ENCODE data around the gene CTDP1. TPM values are rescaled to one million over a fixed set of nuclear protein-coding genes. Genes with fewer than 3 reads are reported as not detected.

CTDP1 gene
- total RNA-seq, 1 experiment from 2014 or later: 24.9 TPM

DNA sequence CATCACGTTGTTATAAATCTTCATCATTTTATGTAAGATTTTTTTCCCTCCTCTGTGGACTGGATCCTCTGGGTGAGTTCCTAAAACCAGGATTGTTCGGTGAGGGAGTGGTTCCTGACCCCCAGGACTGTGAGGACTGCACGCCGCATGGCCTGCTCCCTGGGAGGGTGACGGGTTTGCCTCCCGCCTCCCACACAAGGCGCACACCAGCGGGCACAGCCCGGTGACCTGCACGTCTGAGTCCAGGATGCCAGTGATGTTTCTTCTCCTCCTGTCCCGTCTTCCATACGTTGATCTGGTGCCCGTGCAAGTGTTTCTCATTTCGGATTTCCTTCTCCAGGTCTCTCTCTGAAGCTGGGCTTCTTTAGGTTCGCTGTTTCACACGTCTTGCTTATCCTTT, 27.1 kb downstream of the CTDP1 start:
- BruUV-seq (replicated peaks): no TSS peak
- H3K36me3 ChIP-seq (ENCODE audit: control insufficient read depth in 1 of 2, insufficient read depth in 2 of 2, low read length in 2 of 2): peaks cover 4 to 19% of the 10 kb centered on the region in 2 experiments; a peak in 3 of 4 replicates
- CTCF ChIA-PET: no interaction called here

More for the DNA sequence above, 27.1 kb downstream of the CTDP1 start:
- Histone ChIP-seq H3K27ac (ENCODE audit: low read depth, low read length) (no peak overlapping the region), H3K9ac (ENCODE audit: low read length) (no peak overlapping the region), H3K9me2 (ENCODE audit: insufficient read depth) (no peaks in the 10 kb centered on the region), H3K4me1 (ENCODE audit: control insufficient read depth in 1 of 2, insufficient read depth in 2 of 2, low read length in 2 of 2) (no peaks in the 10 kb centered on the region), H2AFZ (ENCODE audit: low read depth, low read length, poor library complexity, severe bottlenecking) (no peak overlapping the region), H3K4me3 (replicated peaks in 1 of 2; ENCODE audit: low read depth in 1 of 2, low read length in 2 of 2) (no peak overlapping the region), H3K79me2 (ENCODE audit: insufficient read depth, low read length) (peaks cover 18% of the 10 kb centered on the region), H4K20me1 (ENCODE audit: insufficient read depth) (no peaks in the 10 kb centered on the region), H3K4me2 (ENCODE audit: low read length) (no peak overlapping the region), H3K27me3 (ENCODE audit: insufficient read depth, low read length) (no peaks in the 10 kb centered on the region), H3K9me3 (ENCODE audit: control insufficient read depth in 1 of 2, insufficient read depth in 1 of 2, low read depth in 1 of 2, low read length in 2 of 2) (no peaks in the 10 kb centered on the region)
- intact Hi-C loops (cut with micrococcal nuclease): no loop called here
- DNase-seq (ENCODE audit: low read depth, low spot score) (no peak), ATAC-seq (no peak)
- RAD21 ChIA-PET (ENCODE audit: low non-redundant PET in 1 of 2, low total read pairs in 2 of 2, uncharacterized antibody in 2 of 2, unreplicated experiment in 2 of 2): no interaction called here
- POLR2A ChIA-PET: no interaction called here
- TF ChIP-seq TCF7L2 (IDR thresholded peaks at IDR 0.05; ENCODE audit: borderline replicate concordance, extremely low read depth, insufficient read depth, insufficient read length) (no peak), POLR2AphosphoS5 (IDR thresholded peaks at IDR 0.05; ENCODE audit: low read depth, low read length) (no peak), REST (IDR thresholded peaks at IDR 0.05; ENCODE audit: low read depth) (no peak), ZFX (IDR thresholded peaks at IDR 0.05) (no peak), CEBPB (IDR thresholded peaks at IDR 0.05; ENCODE audit: low read depth) (no peak), EZH2 (IDR thresholded peaks at IDR 0.05) (no peak), ELF1 (IDR thresholded peaks at IDR 0.05; ENCODE audit: borderline replicate concordance, low read depth) (no peak), JUND (IDR thresholded peaks at IDR 0.05) (no peak), ZNF274 (IDR thresholded peaks at IDR 0.05; ENCODE audit: low read depth, low read length) (no peak), EZH2phosphoT487 (IDR thresholded peaks at IDR 0.05; ENCODE audit: borderline replicate concordance) (no peak)
- TF ChIP-seq, protein P1, sequence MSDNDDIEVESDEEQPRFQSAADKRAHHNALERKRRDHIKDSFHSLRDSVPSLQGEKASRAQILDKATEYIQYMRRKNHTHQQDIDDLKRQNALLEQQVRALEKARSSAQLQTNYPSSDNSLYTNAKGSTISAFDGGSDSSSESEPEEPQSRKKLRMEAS (IDR thresholded peaks at IDR 0.05): no peak
- TF ChIP-seq, protein P2, sequence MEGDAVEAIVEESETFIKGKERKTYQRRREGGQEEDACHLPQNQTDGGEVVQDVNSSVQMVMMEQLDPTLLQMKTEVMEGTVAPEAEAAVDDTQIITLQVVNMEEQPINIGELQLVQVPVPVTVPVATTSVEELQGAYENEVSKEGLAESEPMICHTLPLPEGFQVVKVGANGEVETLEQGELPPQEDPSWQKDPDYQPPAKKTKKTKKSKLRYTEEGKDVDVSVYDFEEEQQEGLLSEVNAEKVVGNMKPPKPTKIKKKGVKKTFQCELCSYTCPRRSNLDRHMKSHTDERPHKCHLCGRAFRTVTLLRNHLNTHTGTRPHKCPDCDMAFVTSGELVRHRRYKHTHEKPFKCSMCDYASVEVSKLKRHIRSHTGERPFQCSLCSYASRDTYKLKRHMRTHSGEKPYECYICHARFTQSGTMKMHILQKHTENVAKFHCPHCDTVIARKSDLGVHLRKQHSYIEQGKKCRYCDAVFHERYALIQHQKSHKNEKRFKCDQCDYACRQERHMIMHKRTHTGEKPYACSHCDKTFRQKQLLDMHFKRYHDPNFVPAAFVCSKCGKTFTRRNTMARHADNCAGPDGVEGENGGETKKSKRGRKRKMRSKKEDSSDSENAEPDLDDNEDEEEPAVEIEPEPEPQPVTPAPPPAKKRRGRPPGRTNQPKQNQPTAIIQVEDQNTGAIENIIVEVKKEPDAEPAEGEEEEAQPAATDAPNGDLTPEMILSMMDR (IDR thresholded peaks at IDR 0.05 in 2 of 3, conservative IDR thresholded peaks at IDR 0.05 in 1 of 3; ENCODE audit: borderline replicate concordance in 1 of 3, insufficient read depth in 1 of 3, low read depth in 2 of 3, low read length in 2 of 3): no peak
- TF ChIP-seq, protein P3, sequence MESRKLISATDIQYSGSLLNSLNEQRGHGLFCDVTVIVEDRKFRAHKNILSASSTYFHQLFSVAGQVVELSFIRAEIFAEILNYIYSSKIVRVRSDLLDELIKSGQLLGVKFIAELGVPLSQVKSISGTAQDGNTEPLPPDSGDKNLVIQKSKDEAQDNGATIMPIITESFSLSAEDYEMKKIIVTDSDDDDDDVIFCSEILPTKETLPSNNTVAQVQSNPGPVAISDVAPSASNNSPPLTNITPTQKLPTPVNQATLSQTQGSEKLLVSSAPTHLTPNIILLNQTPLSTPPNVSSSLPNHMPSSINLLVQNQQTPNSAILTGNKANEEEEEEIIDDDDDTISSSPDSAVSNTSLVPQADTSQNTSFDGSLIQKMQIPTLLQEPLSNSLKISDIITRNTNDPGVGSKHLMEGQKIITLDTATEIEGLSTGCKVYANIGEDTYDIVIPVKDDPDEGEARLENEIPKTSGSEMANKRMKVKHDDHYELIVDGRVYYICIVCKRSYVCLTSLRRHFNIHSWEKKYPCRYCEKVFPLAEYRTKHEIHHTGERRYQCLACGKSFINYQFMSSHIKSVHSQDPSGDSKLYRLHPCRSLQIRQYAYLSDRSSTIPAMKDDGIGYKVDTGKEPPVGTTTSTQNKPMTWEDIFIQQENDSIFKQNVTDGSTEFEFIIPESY (IDR thresholded peaks at IDR 0.05; ENCODE audit: extremely low read depth, insufficient replicate concordance, low read length): no peak
